ENCODE results near the gene ABHD3.

ABHD3 gene

GRCh38 chr18:21706386-21706865 lies 1.9 kb upstream of the ABHD3 start:
- DNase-seq (ENCODE audit: low read depth, low spot score) = no peak
- H3K4me3 ChIP-seq (ENCODE audit: low read depth, low read length) = no peak overlapping the region
- POLR2A ChIA-PET = no interaction called here
- TF ChIP-seq, protein P1, sequence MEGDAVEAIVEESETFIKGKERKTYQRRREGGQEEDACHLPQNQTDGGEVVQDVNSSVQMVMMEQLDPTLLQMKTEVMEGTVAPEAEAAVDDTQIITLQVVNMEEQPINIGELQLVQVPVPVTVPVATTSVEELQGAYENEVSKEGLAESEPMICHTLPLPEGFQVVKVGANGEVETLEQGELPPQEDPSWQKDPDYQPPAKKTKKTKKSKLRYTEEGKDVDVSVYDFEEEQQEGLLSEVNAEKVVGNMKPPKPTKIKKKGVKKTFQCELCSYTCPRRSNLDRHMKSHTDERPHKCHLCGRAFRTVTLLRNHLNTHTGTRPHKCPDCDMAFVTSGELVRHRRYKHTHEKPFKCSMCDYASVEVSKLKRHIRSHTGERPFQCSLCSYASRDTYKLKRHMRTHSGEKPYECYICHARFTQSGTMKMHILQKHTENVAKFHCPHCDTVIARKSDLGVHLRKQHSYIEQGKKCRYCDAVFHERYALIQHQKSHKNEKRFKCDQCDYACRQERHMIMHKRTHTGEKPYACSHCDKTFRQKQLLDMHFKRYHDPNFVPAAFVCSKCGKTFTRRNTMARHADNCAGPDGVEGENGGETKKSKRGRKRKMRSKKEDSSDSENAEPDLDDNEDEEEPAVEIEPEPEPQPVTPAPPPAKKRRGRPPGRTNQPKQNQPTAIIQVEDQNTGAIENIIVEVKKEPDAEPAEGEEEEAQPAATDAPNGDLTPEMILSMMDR (IDR thresholded peaks at IDR 0.05; ENCODE audit: insufficient read depth, low read length, missing control alignments) = no peak
- CTCF ChIA-PET = no interaction called here

DNA sequence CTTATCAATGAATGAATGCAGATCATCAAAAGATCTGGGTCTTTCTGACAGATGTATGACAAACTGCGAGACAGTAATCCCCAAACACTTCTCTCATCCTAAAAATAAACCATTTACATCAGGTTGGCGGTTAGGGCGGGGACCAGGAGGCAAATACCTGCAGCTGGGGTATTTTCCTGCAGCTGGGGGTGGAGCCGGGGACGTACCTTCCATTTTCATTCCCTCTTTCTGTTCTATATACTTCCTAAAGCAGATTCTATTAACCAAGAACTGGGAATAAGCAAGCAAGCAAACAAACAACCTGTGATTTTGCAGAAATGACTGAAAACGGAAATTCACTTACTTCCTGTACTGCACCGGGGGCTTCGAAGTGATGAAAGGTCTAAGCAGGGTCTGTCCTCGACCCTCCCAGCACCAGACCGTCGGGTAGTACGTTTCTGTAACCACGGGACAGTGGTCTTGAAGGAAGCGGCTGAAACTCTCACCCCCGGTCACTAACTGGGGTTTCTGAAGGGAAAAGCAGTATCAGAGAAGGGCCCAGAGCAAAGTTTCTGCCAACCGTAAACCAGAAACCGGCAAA lies 1.2 kb downstream of the ABHD3 start:
- CTCF ChIA-PET = interaction anchor here (1.4 kb wide), 1 partner anchor 10 kb away, joined by 6 read pairs; no protein-coding TSS in a partner anchor
- no peak for DNase-seq (ENCODE audit: low read depth, low spot score)
- H3K4me3 ChIP-seq (ENCODE audit: low read depth, low read length) = peak overlapping the region; percentile 82
- POLR2A ChIA-PET = interaction anchor here (0.7 kb wide), 1 partner anchor 37 kb away, joined by 4 read pairs; the partner anchor contains the start of gene MIB1
- TF ChIP-seq, protein P1 (IDR thresholded peaks at IDR 0.05; ENCODE audit: insufficient read depth, low read length, missing control alignments) = no peak

DNA sequence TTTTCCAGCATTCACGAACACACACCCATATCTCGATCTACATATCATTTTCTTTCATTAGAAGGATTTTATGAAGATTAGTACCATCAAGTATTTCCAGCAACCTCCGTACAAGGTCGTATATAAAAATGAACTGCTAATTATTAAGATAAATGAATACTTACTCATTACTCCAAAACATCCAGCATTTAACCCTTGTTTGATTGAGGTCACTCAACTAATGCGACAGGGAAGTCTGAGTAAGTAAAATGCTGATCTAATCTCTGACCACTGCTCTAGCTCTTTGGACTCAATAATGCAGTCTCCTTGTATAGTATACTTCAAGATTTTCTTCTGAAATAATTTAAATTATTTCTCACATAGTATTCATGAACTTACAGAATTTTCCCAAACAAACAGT lies 2.0 kb downstream of the ABHD3 start:
- ChIA-PET CTCF (no interaction called here), POLR2A (no interaction called here)
- DNase-seq (ENCODE audit: low read depth, low spot score) = no peak
- no peak overlapping the region for H3K4me3 ChIP-seq (ENCODE audit: low read depth, low read length)
- TF ChIP-seq, protein P1 (IDR thresholded peaks at IDR 0.05; ENCODE audit: insufficient read depth, low read length, missing control alignments) = no peak

DNA sequence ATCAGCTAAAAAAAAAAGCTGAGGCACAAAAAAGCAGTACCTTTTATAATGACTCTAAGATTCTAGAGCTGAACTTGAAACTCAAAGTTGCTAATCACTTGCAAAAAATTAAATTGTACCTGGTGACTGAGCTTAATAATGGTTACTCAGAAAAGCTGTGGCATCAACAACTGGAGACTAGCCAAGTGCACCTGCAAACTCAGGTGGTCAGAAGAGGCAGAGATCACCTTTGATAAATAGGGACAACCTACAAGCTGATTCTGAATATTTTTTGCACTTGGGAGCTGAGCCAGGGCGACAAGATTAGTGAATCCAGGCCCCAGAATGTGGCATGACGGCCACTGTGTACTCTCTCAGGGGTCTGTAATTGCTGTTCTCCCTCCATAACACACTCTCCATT lies 3.0 kb downstream of the ABHD3 start:
- no peak overlapping the region for H3K4me3 ChIP-seq (ENCODE audit: low read depth, low read length)
- POLR2A ChIA-PET = interaction anchor here (0.6 to 1.3 kb wide), 2 partner anchors 101 to 403 kb away, joined by 3 to 4 read pairs; partner anchors contain the start of gene ESCO1
- no peak for DNase-seq (ENCODE audit: low read depth, low spot score)
- TF ChIP-seq, protein P1 (IDR thresholded peaks at IDR 0.05; ENCODE audit: insufficient read depth, low read length, missing control alignments) = no peak
- CTCF ChIA-PET = no interaction called here

DNA sequence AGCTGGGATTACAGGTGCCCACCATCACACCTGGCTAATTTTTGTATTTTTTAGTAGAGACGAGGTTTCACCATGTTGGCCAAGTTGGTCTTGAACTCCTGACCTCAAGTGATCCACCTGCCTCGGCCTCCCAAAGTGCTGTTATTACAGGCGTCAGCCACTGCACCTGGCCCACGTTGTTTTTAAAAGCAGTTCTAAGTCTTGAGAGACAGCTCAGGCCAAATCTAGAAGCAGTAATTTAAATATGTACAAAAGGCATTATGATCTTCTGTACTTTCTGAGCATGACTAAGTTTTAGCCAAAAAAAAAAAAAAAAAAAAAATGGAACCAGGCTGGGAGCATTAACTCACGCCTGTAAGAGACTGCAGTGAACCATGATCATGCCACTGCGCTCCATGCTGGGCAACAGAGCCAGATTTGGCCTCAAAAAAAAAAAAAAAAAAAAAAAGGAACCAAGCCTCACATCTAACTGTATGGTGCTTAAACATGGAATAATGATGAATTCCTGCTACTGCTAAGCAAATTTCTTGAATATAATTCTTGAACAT lies 4.0 kb downstream of the ABHD3 start:
- TF ChIP-seq, protein P1 (IDR thresholded peaks at IDR 0.05; ENCODE audit: insufficient read depth, low read length, missing control alignments) = no peak
- CTCF ChIA-PET = no interaction called here

DNA sequence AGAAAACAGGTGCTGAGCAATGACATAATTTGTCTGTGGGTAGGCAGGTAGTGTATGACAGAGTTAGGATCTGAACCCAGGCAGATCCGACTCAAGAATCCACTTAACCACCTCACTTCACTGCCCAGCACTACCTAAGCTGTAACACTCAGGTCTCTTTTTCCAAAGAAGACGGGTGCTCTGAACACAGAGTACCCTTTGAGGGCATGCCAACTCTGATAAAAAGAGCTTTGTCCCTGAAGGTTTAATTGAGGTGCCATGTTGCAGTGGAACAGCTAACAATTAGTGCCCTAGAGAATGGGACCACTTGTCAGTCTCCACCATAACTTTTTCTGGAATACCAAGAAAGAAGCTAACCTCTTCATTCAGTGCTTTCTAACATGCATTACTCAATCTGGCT lies 11.3 kb downstream of the ABHD3 start:
- POLR2A ChIA-PET = no interaction called here
- TF ChIP-seq, protein P1 (IDR thresholded peaks at IDR 0.05; ENCODE audit: insufficient read depth, low read length, missing control alignments) = no peak
- no peak for DNase-seq (ENCODE audit: low read depth, low spot score)
- no peak overlapping the region for H3K4me3 ChIP-seq (ENCODE audit: low read depth, low read length)
- CTCF ChIA-PET = interaction anchor here (1.0 to 1.6 kb wide), 2 partner anchors 11 to 93 kb away, joined by 4 to 6 read pairs; partner anchors contain the start of genes ABHD3 and ESCO1

More for the DNA sequence above, 4.0 kb downstream of the ABHD3 start:
- POLR2A ChIA-PET = interaction anchor here (1.3 kb wide), 1 partner anchor 100 kb away, joined by 4 read pairs; the partner anchor contains the start of gene ESCO1
- no peak for DNase-seq (ENCODE audit: low read depth, low spot score)
- no peak overlapping the region for H3K4me3 ChIP-seq (ENCODE audit: low read depth, low read length)

All from AG04449 (cell line).